NCI-H1694 (cell line): ENCODE measurements around the gene ARG2.

Experiments
- DNase-seq: peaks from one replicate; lab custom pipeline; 2025; lab: John Stamatoyannopoulos, UW

ARG2 gene

DNA sequence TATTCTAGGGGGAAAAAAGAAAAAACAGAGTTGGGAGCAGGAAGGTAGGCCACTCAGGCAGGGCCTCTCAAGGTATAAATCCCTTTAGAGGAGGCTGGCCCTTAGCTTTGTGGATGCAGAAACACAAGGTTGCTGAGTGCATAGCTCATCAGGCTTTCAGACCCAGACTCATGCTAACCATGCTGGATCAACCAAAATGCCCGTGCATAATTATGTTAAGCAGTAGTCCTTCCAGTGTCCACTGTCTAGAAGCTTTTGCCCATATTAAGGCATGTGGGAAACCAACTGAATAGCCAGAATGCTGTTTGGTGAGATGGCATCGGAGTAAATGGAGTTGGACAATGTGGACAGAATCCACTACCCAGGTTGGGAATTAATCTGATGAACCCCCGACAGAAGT is 18.9 kb downstream of the ARG2 start:
- DNase-seq = no peak

DNA sequence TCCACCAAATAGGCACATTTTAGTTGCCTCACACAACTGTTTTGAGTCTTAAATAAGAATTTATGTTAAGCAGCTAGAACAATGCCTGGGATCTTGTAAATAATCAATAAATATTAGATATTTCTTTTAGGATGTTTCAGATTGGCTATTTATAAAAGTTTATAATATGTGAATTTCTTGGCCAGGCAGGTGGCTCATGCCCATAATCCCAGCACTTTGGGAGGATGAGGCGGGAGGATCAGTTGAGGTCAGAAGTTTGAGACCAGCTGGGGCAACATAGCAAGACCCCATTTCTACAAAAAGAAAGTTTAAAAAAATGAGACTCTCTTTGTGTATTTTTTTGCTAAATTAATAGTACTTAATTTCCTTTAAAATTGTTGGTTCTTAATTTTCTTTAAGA is 21.8 kb downstream of the ARG2 start:
- no peak for DNase-seq

DNA sequence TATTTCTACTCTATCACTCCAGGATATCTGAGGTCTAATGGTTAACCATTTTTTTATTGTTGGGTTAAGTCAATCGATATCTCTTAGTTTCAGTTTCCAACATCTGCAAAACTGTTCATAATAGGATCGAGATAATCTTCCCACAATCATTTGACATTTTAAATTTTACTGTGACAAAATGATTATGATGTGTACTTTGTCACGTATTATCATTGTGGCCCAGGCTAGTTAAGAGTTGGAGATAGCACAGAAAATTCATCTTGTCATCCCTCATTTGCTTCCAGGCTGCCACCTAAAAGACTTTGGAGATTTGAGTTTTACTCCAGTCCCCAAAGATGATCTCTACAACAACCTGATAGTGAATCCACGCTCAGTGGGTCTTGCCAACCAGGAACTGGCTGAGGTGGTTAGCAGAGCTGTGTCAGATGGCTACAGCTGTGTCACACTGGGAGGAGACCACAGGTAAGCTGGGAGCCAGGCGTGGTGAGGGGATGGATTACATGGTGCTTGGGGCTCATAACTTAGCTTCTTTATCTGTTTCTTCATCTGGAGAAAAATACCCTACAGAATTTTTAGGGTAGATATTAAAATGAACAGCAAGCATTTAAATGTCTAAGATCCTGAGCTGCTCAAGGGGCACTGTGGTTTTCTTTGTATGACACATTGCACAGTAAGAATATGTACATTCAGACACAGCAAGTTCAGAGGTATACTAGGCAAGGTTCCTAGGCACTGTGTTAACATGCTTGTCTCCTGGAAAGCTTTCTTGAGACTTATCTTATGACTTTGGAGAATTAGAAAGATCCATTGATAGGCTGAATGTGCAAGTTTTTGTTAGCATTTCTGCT is 22.4 kb downstream of the ARG2 start:
- DNase-seq = no peak

DNA sequence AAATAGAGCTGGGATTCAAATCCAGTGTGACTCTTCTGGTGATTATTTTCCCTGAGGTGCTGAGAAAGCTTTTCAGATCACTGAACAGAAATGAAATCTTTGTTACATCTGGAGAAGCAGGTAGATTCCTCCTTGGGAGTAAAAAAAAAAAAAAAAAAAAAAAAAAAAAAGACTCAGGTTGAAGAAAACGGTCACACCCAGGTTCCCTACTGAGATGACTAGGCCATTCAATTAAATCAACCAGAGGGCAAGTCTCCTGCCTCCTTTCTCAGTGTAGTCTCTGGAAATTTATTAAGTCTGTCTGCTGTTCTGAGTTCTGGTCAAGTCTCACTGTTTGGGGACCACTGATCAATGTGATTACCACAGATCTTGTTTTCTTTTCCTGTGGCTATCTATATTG is 24.0 kb downstream of the ARG2 start:
- no peak for DNase-seq

DNA sequence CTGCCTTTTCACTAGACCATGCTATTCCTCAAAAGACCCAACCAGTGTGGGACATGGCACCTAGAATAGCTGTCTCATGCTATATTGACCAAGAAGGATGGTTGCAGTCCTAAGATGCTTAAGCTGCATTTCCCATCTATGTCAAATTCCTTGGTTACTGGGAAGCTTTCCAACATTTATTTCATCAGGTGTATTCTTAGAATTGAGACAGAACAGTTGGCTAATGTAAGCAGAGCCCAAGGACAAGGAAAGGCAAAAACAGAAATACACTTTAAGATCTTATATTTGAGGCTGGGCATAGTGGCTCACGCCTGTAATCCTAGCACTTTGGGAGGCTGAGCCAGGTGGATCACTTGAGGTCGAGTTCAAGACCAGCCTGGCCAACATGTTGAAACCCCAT is 24.7 kb downstream of the ARG2 start:
- DNase-seq = no peak

DNA sequence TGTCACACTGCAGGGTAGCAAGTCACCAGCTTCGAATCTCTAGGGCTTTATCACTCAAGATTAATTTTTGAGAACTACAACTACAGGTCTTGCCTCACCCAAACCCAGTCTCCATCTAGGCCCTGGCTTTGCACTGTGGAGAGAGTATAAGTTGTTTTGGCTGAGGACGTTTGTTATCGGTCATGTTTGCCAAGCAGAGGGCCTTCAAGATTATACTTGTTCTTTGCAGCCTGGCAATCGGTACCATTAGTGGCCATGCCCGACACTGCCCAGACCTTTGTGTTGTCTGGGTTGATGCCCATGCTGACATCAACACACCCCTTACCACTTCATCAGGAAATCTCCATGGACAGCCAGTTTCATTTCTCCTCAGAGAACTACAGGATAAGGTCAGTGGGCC is 25.7 kb downstream of the ARG2 start:
- DNase-seq = no peak

DNA sequence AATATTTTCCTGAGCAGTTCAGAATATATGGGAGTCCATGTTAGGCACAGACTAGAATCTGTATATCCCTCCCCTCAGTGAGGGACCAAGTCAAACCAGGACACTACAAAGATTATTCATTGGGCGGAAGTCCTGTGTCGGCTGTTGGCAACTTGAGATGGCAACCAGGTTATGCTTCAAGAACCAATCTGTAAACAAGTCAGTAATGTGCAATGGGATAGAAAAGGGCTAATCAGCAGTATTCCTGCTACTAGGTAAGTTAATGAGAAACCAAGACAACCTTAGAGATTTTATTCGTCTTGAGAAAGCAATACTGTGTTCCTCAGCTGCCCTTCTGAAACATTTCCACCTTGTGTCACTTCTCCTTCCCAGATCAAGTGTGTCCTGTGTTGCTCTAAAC is 26.4 kb downstream of the ARG2 start:
- no peak for DNase-seq

DNA sequence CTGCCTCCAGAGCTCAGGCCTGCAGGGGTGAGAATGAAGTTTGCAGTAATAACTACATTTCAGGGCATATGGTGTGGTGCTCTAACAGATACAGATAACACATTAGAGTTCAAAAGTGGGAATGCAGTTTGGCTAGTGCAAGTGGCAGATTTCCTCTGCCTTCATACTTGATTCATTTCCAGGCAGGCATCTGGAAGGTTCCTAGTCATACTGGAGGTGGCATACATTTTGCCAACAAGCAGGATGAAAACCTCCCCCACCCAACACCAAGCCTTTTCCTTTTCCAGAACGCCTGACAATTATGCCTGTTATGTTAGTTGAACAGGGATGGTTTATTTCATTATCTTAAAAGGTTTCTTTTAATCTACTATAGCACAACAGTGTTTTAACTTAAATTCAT is 30.4 kb downstream of the ARG2 start:
- DNase-seq = no peak

DNA sequence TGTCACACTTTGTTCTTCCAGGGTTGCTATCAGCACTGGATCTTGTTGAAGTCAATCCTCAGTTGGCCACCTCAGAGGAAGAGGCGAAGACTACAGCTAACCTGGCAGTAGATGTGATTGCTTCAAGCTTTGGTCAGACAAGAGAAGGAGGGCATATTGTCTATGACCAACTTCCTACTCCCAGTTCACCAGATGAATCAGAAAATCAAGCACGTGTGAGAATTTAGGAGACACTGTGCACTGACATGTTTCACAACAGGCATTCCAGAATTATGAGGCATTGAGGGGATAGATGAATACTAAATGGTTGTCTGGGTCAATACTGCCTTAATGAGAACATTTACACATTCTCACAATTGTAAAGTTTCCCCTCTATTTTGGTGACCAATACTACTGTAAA is 31.0 kb downstream of the ARG2 start:
- no peak for DNase-seq

DNA sequence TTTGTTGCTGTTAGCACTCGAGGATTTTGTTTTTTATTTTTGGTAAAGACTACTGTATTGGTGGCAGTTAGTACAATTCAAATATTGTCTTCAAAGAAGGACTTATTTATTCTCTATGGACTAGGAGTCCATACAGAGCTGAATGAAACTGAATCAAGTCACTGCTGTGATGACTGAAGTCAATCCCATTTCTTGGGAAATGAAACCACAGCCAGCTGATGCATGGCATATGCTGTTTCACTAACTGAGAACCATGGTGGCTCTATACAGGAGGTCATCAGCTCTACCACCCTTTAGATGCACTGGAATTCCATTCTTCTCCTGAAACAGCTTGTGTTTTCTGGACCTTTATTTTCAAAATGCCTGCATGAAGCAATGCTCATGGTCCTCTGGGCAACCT is 32.5 kb downstream of the ARG2 start:
- DNase-seq = no peak

DNA sequence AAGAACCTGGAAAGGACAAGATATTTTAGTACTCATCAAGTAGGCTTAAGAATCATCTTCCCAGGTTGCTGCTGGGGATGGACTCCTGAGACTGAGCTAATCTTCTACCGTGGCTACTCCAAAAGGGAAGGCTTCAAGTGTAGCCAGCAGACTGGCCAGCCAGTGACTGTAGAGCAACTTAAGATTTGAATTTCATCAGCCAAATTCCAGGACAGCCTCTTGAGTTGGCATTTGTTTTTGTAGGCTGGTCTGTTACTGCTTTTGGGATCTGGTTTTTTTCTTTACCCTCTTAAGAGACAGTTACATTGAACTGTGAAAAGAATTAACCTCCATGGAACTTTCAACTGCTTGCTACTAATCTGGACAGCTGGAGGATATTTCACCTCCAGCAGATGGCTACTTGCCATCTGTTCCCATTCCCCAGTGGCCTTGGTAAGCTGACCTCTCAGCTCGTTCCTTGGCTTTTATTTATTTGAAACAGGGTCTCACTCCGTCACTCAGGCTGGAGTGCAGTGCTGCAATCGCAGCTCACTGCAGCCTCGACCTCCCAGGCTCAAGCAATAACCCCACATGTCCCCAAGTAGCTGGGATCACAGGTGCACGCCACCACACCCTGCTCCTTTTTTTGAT is 34.0 kb downstream of the ARG2 start:
- no peak for DNase-seq

DNA sequence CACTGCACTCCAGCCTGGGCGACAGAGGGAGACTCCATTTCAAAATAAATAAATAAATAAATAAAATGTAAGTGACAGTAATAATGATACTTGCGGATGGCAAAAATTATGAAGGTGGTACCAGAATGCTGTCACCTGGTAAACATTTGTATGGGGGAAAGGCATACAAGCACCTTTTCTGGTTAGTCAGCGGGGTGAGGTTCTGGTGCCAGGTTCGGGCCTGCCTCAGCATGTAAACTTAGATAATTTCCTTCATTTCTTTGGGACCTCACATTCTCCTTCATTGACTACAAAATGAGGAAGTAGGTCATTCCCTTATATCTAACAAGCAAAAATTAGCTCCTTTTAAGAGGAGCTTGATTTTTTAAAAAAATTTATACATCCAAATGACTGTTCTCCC is 43.9 kb downstream of the ARG2 start:
- no peak for DNase-seq

DNA sequence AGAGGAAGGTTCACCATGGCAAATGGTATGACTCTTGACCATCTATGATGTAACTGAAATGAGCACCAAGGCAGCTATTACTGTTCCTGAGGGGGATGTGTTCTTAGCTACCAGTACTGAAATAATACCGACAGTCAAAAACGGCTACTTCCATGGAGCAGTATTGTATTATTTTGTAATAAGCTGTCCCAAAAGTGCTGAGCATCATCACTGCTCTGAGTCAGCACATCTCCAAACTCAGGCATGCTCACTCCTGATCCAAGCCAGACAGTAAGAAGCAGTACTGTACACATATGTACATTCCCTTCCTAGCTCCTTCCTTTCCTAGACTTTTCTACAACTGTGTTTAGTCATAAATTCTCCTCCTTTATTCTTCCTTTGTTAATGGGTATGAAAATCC is 46.1 kb downstream of the ARG2 start:
- DNase-seq = no peak

DNA sequence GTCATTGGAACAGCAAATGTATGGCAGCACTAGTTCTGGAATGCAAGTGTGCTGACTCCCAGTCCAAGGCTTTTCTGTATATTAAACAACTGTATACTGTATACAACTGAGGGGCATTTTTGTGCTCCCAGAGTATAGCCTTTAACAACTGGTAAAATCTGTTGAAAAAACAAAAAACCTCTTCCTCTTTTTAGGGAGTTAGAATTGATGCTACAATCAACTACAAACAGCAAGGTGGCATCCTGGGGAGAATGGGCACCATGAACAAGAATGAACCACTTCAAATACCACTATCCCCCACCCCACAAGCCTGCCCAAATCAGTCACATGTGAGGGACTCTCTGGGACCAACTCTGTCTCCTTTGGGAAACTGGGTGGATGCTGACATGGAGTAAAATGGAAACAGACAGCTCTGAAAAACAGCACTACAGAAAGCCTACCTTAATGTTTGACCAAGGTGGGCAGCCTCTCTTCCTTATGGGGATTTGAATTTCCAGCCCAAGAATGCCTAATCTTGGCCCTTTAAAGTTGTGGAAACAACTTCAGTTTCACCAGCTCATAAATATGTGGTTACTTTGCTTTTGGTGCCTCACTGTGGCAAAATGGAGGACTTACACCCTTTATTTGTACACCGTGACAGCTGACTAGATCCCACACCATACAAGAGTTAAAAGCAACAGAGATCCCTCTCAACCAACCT is 47.2 kb downstream of the ARG2 start:
- DNase-seq = peak; percentile 70

DNA sequence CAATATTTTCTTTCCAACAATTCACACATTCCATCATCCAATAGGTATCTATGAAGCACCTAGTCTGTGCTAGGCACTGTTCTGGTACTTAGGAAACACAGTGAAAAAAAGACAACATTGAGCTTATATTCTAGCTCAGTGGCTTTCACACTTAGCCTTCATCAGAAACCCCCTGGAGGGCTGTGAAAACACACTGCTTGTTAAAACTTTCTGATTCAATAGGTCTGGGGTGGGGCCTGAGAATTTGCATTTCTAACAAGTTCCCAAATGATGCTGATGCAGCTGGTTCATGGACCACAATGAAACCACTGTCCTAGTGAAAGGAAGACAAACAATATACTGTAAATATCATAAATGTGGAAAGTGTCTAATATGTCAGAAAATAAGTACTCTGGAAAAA is 48.8 kb downstream of the ARG2 start:
- DNase-seq = no peak

DNA sequence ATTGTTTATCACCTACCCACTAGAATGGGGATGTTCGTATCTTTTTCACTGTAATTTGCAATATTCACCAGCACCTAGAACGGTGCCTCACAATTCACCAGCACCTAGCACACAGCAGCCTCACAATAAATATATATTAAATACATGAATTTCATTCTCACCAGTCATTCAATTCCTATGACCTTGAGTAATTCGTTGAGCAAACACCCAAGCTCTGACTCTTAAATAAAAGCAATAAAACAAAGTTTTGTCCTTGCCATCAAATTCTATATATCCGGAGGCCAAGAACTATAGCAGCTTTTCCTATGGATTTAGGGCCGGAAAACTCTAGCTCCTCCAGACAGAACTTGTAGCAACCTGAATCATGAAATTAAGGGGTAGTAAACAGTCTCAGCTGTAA is 53.7 kb downstream of the ARG2 start:
- DNase-seq = no peak

DNA sequence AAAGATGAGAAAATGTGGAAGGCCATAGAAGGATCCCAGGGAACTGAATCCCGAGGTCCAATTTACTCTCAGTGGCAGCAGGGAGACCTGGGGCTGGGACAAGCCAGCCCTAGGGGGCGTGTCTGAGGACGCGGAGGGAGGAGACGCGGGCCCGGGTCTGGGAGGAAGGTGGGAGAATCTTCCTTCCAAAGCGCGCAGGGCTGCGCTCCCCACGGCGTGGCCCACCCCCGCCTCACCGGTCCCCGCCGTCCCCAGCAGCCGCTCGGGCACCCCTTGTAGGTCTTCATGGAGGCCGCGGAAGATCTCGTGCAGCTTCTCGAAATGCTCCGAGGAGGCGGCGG is 54.4 kb downstream of the ARG2 start:
- peak; percentile 75 for DNase-seq

DNA sequence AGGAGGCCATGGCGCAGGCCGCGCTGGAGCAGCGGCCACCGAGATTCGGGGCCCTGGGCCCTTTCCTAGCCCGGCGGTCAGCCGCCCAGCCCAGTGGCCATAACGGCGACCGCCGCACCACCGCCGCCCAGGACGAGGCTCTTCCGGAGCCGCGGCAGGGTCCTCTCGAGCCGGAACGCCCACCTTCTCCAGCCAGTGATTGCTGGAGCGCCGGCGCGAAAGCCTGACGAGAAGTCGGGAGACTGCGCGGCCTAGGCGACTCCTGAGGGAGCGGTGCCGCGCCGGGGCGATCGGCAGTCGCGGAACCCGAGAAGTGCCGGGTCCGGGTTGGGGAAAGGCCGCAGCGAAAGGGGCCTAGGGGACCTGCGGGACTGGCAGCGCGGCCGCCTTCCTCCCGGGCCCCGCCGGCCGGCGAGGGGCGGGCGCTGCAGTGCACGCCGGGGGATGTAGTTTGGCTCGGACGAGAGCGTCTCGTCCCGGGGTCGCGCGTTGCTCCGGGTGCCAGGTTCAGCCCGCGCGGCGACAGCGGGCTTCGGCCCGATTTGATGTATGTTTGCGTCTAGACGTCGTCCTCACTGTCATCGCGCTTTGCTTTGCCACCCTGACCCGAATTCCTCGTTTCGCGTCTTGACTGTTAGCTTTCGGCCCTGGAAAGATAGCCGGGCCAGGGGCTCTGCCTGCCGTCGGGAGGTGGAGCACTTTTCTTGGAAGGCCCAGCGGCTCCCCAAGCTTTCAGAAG is 54.9 kb downstream of the ARG2 start, which contains the start of gene VTI1B:
TSS of gene VTI1B (minus strand) at position 153 of the 739 bp plus-strand sequence. CDS start at position 10, 143 bp downstream.
- DNase-seq = peak; percentile 27

DNA sequence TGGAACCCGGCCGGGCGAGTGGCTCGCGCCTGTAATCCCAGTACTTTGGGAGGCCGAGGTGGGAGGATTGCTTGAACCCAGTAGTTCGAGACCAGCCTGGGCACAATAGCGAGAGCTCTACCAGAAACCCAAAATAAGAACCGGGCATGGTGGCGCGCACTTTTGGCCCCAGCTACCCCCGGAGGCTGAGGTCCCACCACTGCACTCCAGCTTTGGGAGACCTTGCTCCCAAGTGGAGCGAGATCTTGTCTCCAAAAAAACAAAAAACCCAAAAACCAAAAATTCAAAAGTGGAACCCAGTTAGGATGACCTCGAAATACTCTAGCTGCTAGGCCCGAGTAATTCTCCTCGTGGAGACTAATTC is 55.5 kb downstream of the ARG2 start:
- DNase-seq = no peak

DNA sequence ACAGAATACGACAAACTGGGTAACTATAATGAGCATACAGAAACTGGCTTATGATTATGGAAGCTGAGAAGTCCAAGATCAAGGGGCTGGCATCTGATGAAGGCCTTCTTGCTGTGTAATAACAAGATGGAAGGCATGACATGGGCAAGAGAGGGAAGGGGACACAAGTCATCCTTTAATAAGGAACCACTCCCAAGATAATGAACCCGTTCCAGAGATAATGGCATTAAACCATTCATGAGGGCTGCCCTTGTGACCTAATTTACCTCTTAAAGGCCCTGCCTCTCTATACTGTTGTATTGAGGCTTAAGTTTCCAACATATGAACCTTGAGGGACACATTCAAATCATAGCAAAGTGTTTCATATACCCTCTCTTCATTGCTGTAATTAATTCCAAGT is 59.3 kb downstream of the ARG2 start:
- no peak for DNase-seq

DNA sequence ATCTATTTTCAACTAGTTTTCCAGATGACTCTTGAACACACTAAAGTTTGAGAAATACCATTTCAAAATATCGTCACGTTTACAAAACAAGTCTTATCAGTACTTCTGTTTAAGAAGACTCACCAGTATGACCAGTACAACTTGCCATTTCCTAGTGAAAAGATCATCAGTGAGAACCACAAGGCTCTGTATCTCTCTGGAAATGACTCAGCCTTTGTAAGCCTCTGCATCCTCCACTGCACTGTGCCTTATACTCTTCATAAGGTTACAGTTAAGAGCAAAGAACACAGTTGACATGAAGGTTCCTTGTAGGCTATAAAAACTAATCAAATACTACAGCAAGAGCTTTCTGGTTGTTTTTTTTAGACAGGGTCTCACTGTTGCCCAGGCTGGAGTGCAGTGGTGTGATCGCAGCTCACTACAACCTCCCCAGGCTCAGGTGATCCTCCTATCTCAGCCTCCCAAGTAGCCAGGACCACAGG is 60.4 kb downstream of the ARG2 start:
- DNase-seq = no peak

DNA sequence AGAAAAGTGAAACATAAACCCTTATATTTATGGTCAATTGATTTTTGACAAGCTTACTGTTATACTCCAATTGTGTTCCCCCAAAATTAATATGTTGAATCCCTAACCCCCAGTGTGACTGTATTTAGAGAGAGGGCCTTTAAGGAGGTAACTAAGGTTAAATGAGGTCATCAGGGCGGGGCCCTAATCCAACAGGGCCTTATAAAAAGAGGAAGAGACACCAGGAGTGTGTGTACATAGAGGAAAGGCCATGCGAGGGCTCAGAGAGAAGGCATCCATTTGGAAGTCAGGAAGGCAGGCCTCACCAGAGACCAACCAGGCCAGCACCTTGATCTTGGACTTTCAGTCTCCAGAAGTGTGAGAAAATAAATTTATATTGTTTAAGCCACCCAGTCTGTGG is 61.2 kb downstream of the ARG2 start:
- DNase-seq = no peak
